ENCODE data around the gene TTC1.

Gene TTC1

DNA sequence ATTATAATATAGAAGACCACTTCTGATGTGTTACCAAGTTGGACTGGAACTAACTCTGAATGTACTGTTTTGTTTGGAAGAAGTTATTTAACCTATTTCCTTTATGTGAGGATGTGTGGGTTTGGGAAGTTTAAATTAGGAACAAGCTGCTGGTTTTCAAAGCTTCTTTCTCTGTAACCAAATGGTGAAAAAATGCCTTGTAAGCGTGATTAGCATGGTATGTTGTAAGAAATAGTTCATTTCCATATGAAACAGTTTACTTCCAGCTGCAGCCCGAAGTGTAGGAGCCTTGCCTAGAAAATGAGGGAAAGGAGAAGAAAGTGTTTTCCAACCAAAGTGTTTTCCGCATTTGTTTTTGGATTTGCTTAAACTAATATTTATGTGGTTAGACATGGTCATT, 36.0 kb downstream of the TTC1 start:
- ChIA-PET CTCF (interaction anchor here (0.7 to 1.2 kb wide), 3 partner anchors 9 to 36 kb away, joined by 3 to 4 read pairs (median 3); no protein-coding TSS in a partner anchor), POLR2A (no interaction called here)
- DNase-seq (ENCODE audit: low read depth, low spot score) = no peak
- TF ChIP-seq, protein P1, sequence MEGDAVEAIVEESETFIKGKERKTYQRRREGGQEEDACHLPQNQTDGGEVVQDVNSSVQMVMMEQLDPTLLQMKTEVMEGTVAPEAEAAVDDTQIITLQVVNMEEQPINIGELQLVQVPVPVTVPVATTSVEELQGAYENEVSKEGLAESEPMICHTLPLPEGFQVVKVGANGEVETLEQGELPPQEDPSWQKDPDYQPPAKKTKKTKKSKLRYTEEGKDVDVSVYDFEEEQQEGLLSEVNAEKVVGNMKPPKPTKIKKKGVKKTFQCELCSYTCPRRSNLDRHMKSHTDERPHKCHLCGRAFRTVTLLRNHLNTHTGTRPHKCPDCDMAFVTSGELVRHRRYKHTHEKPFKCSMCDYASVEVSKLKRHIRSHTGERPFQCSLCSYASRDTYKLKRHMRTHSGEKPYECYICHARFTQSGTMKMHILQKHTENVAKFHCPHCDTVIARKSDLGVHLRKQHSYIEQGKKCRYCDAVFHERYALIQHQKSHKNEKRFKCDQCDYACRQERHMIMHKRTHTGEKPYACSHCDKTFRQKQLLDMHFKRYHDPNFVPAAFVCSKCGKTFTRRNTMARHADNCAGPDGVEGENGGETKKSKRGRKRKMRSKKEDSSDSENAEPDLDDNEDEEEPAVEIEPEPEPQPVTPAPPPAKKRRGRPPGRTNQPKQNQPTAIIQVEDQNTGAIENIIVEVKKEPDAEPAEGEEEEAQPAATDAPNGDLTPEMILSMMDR (IDR thresholded peaks at IDR 0.05; ENCODE audit: insufficient read depth, low read length, missing control alignments) = no peak
- no peak overlapping the region for H3K4me3 ChIP-seq (ENCODE audit: low read depth, low read length)

- H3K4me3 ChIP-seq (ENCODE audit: low read depth, low read length) = no peak overlapping the region
- POLR2A ChIA-PET = no interaction called here
- CTCF ChIA-PET = interaction anchor here (2.5 kb wide), 1 partner anchor 26 kb away, joined by 13 read pairs; no protein-coding TSS in a partner anchor
Measured at GRCh38 chr5:160047423-160047822, 38.5 kb downstream of the TTC1 start.

GRCh38 chr5:160048131-160048530, 39.2 kb downstream of the TTC1 start:
- TF ChIP-seq, protein P1 (IDR thresholded peaks at IDR 0.05; ENCODE audit: insufficient read depth, low read length, missing control alignments) = no peak
- H3K4me3 ChIP-seq (ENCODE audit: low read depth, low read length) = no peak overlapping the region
- ChIA-PET POLR2A (no interaction called here), CTCF (interaction anchor here (2.5 kb wide), 1 partner anchor 26 kb away, joined by 13 read pairs; no protein-coding TSS in a partner anchor)
- no peak for DNase-seq (ENCODE audit: low read depth, low spot score)

More at GRCh38 chr5:160047423-160047822, 38.5 kb downstream of the TTC1 start:
- no peak for DNase-seq (ENCODE audit: low read depth, low spot score)
- TF ChIP-seq, protein P1 (IDR thresholded peaks at IDR 0.05; ENCODE audit: insufficient read depth, low read length, missing control alignments) = no peak

- no peak for DNase-seq (ENCODE audit: low read depth, low spot score)
- no peak overlapping the region for H3K4me3 ChIP-seq (ENCODE audit: low read depth, low read length)
- TF ChIP-seq, protein P1 (IDR thresholded peaks at IDR 0.05; ENCODE audit: insufficient read depth, low read length, missing control alignments) = no peak
- ChIA-PET POLR2A (no interaction called here), CTCF (interaction anchor here (0.9 to 2.5 kb wide), 4 partner anchors 10 to 32 kb away, joined by 3 to 13 read pairs (median 4); no protein-coding TSS in a partner anchor)
Measured at GRCh38 chr5:160049099-160049498, 40.2 kb downstream of the TTC1 start.

DNA sequence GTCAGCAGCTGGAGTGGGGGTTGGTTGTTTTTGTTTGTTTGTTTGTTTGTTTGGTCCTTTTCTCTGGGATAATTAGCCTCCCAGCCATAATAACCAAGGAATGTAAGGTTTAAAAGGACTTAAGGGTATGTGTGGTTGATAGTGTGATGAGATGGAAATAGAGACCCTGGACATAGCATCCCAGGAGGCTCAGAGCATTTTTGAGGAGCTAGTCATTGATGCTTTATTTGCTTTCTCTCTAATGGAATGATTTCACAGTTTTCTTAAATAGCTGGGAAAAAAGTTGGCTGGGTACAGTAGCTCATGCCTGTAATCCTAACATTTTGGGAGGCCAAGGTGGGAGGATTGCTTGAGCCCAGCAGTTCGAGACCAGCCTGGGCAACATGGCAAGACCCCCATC, 45.1 kb downstream of the TTC1 start:
- H3K4me3 ChIP-seq (ENCODE audit: low read depth, low read length) = no peak overlapping the region
- TF ChIP-seq, protein P1 (IDR thresholded peaks at IDR 0.05; ENCODE audit: insufficient read depth, low read length, missing control alignments) = no peak
- DNase-seq (ENCODE audit: low read depth, low spot score) = no peak
- CTCF ChIA-PET = interaction anchor here (1.2 to 3.4 kb wide), 9 partner anchors 9 to 336 kb away, joined by 3 to 12 read pairs (median 6); no protein-coding TSS in a partner anchor
- POLR2A ChIA-PET = interaction anchor here (0.6 kb wide), 1 partner anchor 259 kb away, joined by 5 read pairs; no protein-coding TSS in a partner anchor

DNA sequence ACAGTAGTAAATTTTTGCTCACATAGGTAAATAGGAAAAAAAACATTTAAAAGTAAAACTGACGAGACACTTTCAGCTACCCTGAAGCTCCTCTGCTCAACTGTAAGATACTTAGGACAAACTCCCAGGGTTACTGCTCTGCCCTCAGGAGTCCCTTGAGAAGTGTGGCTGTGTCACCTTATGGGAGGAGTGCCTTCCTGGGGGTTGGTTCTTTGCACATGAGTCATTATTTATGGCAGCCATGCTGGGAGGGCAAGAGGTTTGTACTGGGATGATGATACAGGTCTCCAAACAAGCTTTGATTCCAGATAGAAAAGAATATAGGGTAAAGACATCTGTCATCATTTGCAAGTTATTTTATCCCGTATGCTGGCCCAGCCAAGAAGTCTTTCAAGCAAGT, 45.9 kb downstream of the TTC1 start:
- TF ChIP-seq, protein P1 (IDR thresholded peaks at IDR 0.05; ENCODE audit: insufficient read depth, low read length, missing control alignments) = no peak
- ChIA-PET POLR2A (no interaction called here), CTCF (interaction anchor here (0.6 to 3.4 kb wide), 8 partner anchors 9 to 336 kb away, joined by 3 to 12 read pairs (median 8); no protein-coding TSS in a partner anchor)
- no peak overlapping the region for H3K4me3 ChIP-seq (ENCODE audit: low read depth, low read length)
- DNase-seq (ENCODE audit: low read depth, low spot score) = no peak

All from AG04449 (cell line).